SK-N-SH (cell line): ENCODE data around the gene ANKH. TPM values are rescaled to one million over a fixed set of nuclear protein-coding genes. Genes with fewer than 3 reads are reported as not detected.

ENCODE experiments used
- CTCF ChIA-PET: fragments of 300-600, 350-600 bp; formaldehyde crosslinking; extraction: SDS; loops from one replicate; lab custom pipeline; 2021; lab: Yijun Ruan, JAX
- POLR2A ChIA-PET: fragments of 350-600 bp; sonication (Branson Sonifier 250); formaldehyde crosslinking; extraction: SDS; loops from one replicate; lab custom pipeline; 2020; ENCODE audit warnings: antibody characterized with exemption, inconsistent platforms; lab: Yijun Ruan, JAX
- DNase-seq: peaks from one replicate; pipeline ENCODE4 v3.0.0; 2012
- H2AFZ ChIP-seq: fragments of 200-600 bp; sonication (generic); 2 replicates; pipeline ENCODE4 v1.8.1; 2016; ENCODE audit warnings: antibody characterized with exemption, mild to moderate bottlenecking, low read depth
- H3F3A ChIP-seq: fragments of 200-600 bp; sonication (generic); replicated peaks from 2 replicates; pipeline ENCODE3; 2016; ENCODE audit warnings: antibody characterized with exemption, mild to moderate bottlenecking; ENCODE audit not compliant: insufficient read depth
- H3K27ac ChIP-seq, 2 experiments: fragments of 200-500 bp in 1 of 2; fragments of 200-600 bp in 1 of 2; sonication (Bioruptor generic) in 1 of 2; sonication (generic), shearing (Covaris generic) in 1 of 2; 2 replicates each; pipeline versions ENCODE4 v1.5.1 to v1.6.1; 2014 to 2016; ENCODE audit warnings: low read depth in 2 of 2, inconsistent platforms in 1 of 2, low read length in 1 of 2, mild to moderate bottlenecking in 1 of 2, mixed read lengths in 1 of 2
- H3K27me3 ChIP-seq: fragments of 200-600 bp; sonication (generic), shearing (Covaris generic); 2 replicates; pipeline ENCODE4 v1.6.1; 2016; ENCODE audit warnings: mixed run types; ENCODE audit not compliant: insufficient read depth
- H3K36me3 ChIP-seq, 2 experiments: fragments of 200-500 bp in 1 of 2; fragments of 200-600 bp in 1 of 2; sonication (Bioruptor generic) in 1 of 2; sonication (generic) in 1 of 2; replicated peaks in 1 of 2; 2 replicates each; pipeline versions ENCODE3 to v1.5.1; 2014 to 2016; ENCODE audit warnings: low read length in 1 of 2, mild to moderate bottlenecking in 1 of 2; ENCODE audit not compliant: insufficient read depth in 2 of 2, control insufficient read depth in 1 of 2
- H3K4me1 ChIP-seq, 2 experiments: fragments of 200-500 bp in 1 of 2; fragments of 200-600 bp in 1 of 2; sonication (Bioruptor generic) in 1 of 2; sonication (generic), shearing (Covaris generic) in 1 of 2; 2 replicates each; pipeline versions ENCODE4 v1.5.1 to v1.6.1; 2014 to 2016; ENCODE audit warnings: low read depth in 1 of 2, low read length in 1 of 2, mixed run types in 1 of 2; ENCODE audit not compliant: insufficient read depth in 2 of 2, control insufficient read depth in 1 of 2
- H3K4me2 ChIP-seq: fragments of 200-600 bp; sonication (generic), shearing (Covaris generic); 2 replicates; pipeline ENCODE4 v1.6.1; 2017; ENCODE audit warnings: mixed run types
- H3K4me3 ChIP-seq, 2 experiments: fragments of 200-500 bp in 1 of 2; fragments of 200-600 bp in 1 of 2; sonication (Bioruptor generic) in 1 of 2; sonication (generic), shearing (Covaris generic) in 1 of 2; 2 replicates each; pipeline versions ENCODE4 v1.5.1 to v1.8.1; 2014 to 2016; ENCODE audit warnings: low read depth in 2 of 2, inconsistent platforms in 1 of 2, low read length in 1 of 2, mild to moderate bottlenecking in 1 of 2, mixed read lengths in 1 of 2, moderate library complexity in 1 of 2
- H3K79me2 ChIP-seq: fragments of 200-600 bp; sonication (generic); 2 replicates; pipeline ENCODE4 v1.8.1; 2017; ENCODE audit warnings: mild to moderate bottlenecking; ENCODE audit not compliant: insufficient read depth
- H3K9ac ChIP-seq: fragments of 200-600 bp; sonication (generic); 2 replicates; pipeline ENCODE4 v1.6.1; 2017; ENCODE audit warnings: mixed run types
- H3K9me2 ChIP-seq: fragments of 200-600 bp; sonication (generic); 2 replicates; pipeline ENCODE4 v1.6.1; 2017; ENCODE audit warnings: mixed run types
- H3K9me3 ChIP-seq: fragments of 200-600 bp; sonication (generic); 2 replicates; pipeline ENCODE4 v1.6.1; 2017; ENCODE audit warnings: mixed run types, mild to moderate bottlenecking, moderate library complexity
- H4K20me1 ChIP-seq: fragments of 200-600 bp; sonication (generic); 2 replicates; pipeline ENCODE4 v1.6.1; 2017; ENCODE audit warnings: mild to moderate bottlenecking, mixed run types; ENCODE audit not compliant: insufficient read depth
- CTCF ChIP-seq: fragments of 200-600 bp; sonication (generic); IDR thresholded peaks from 2 replicates; pipeline ENCODE4 v1.6.1; 2017; ENCODE audit warnings: antibody characterized with exemption, mild to moderate bottlenecking, moderate library complexity
- ELF1 ChIP-seq: IDR thresholded peaks from 2 replicates; pipeline ENCODE4 v1.4.0; 2012
- EZH2phosphoT487 ChIP-seq: fragments of 200-600 bp; sonication (generic); IDR thresholded peaks from 2 replicates; pipeline ENCODE4 v1.6.1; 2017; ENCODE audit warnings: low read depth, mixed run types, mild to moderate bottlenecking, antibody characterized with exemption, moderate library complexity, borderline replicate concordance
- FOXJ3 ChIP-seq: sonication (generic); formaldehyde crosslinking; IDR thresholded peaks from 2 replicates; pipeline ENCODE4 v1.5.1; 2020; ENCODE audit warnings: mild to moderate bottlenecking, missing genetic modification reagents
- GABPA ChIP-seq: IDR thresholded peaks from 2 replicates; pipeline ENCODE4 v1.4.0; 2012; ENCODE audit warnings: low read depth, mild to moderate bottlenecking
- JUND ChIP-seq: IDR thresholded peaks from 2 replicates; pipeline ENCODE4 v1.4.0; 2012
- MAX ChIP-seq: IDR thresholded peaks from 2 replicates; pipeline ENCODE4 v1.4.0; 2012; ENCODE audit warnings: low read depth
- MEF2A ChIP-seq: IDR thresholded peaks from 2 replicates; pipeline ENCODE4 v1.4.0; 2012; ENCODE audit warnings: low read depth, borderline replicate concordance
- POLR2AphosphoS5 ChIP-seq: IDR thresholded peaks from 2 replicates; pipeline ENCODE4 v1.6.1; 2012; ENCODE audit warnings: low read depth, low read length
- RAD21 ChIP-seq: IDR thresholded peaks from 2 replicates; pipeline ENCODE4 v1.6.1; 2012; ENCODE audit warnings: mild to moderate bottlenecking, low read length
- RCOR1 ChIP-seq: fragments of 150-350 bp; IDR thresholded peaks from 2 replicates; pipeline ENCODE4 v1.6.1; 2017; ENCODE audit warnings: antibody characterized with exemption, low read length
- REST ChIP-seq: IDR thresholded peaks from 2 replicates; pipeline ENCODE4 v1.6.1; 2012; ENCODE audit warnings: mild to moderate bottlenecking, low read depth, low read length, moderate library complexity
- RFX5 ChIP-seq: IDR thresholded peaks from 2 replicates; pipeline ENCODE4 v1.6.1; 2012; ENCODE audit warnings: mild to moderate bottlenecking, improper control_type of control experiment, low read length
- RXRA ChIP-seq: IDR thresholded peaks from 2 replicates; pipeline ENCODE4 v1.4.0; 2012; ENCODE audit warnings: low read depth, mild to moderate bottlenecking, borderline replicate concordance
- SIN3A ChIP-seq: IDR thresholded peaks from 2 replicates; pipeline ENCODE4 v1.6.1; 2012; ENCODE audit warnings: low read depth, mild to moderate bottlenecking, low read length, moderate library complexity, borderline replicate concordance
- TEAD4 ChIP-seq: IDR thresholded peaks from 2 replicates; pipeline ENCODE4 v1.4.0; 2012; ENCODE audit warnings: mild to moderate bottlenecking, borderline replicate concordance; ENCODE audit not compliant: insufficient read depth
- YY1 ChIP-seq: IDR thresholded peaks from 2 replicates; pipeline ENCODE4 v1.4.0; 2012; ENCODE audit warnings: low read depth, mild to moderate bottlenecking
- WGBS: methylation state at CpG from one replicate; pipeline ENCODE4 v1.1.6; 2017; ENCODE audit warnings: low lambda C conversion rate; 5-methylcytosine and 5-hydroxymethylcytosine counted together
- polyA plus RNA-seq, 3 experiments: library from polyadenylated mRNA; depleted of rRNA; stranded (reverse); fragments of >200 nt; gene quantifications; 2 replicates each; pipeline ENCODE4 v1.2.3, GENCODE V29; 2012
- TF ChIP-seq, protein P1 (sequence below): fragments of 150-350 bp; IDR thresholded peaks from 2 replicates; pipeline ENCODE4 v1.6.1; 2017; ENCODE audit warnings: antibody characterized with exemption, low read length, low read depth, borderline replicate concordance
- TF ChIP-seq, protein P2 (sequence below): IDR thresholded peaks from 2 replicates; pipeline ENCODE4 v1.4.0; 2012; ENCODE audit warnings: low read depth, borderline replicate concordance
- TF ChIP-seq, protein P3 (sequence below): IDR thresholded peaks from 2 replicates; pipeline ENCODE4 v1.4.0; 2012; ENCODE audit warnings: low read depth, borderline replicate concordance

ANKH gene
- polyA plus RNA-seq, 1 of the 3 experiments (the other 2 are of a cell fraction), result 22.0 TPM

- TF ChIP-seq TEAD4, result no peak
- TF ChIP-seq RFX5, result no peak
- TF ChIP-seq GABPA, result no peak
- TF ChIP-seq EZH2phosphoT487, result no peak
- no peak for TF ChIP-seq YY1
- no peak for TF ChIP-seq JUND
- no peak for TF ChIP-seq RXRA
- no peak for TF ChIP-seq POLR2AphosphoS5
Observed at GRCh38 chr5:14730466-14730865, 141.1 kb downstream of the ANKH start (continued).

DNA sequence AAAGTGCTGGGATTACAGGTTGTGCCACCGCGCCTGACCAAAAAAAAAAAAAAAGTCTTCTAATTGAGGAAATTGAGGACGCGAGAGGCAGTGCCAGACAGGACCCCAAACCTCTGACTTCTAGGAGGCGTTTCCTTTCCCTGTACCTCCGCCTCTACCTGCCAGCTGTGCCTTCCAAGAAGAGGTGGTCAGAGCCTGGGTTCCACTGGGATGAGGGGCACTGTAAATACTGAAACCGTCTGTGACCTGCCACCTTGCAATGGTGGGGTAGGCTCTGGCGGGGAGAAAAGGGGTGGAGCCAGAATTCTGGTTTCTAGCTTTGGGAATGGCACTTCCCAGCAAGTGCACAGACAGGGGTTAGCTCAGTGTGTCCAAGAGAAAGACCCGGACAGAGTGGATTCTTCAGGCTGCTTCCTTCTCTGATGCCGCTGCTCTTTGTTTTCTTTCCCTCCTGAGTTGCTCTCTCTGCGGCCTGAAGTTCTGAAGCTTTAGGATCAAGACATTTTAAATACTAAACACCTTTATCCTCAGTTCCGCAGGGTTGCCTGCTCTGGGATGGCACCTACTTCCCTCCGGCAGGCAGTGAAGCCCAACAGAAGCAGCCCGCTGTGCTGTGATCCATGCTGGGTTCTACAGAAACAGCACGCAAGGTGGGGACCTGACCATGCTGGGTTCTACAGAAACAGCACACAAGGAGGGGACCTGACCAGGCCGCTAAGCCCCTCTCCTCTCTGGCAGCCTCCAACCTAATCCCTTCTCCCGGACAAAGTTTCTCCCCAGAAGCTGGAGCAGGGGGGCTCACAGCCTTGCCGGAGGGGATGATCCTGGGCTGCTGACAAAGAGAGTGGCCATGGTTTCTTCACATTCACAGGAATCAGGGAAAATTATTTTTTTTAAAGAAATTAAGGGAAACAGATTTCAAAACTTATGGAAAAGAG lies 141.9 kb downstream of the ANKH start:
- CTCF ChIA-PET, result interaction anchor here (0.5 to 7.0 kb wide), 5 partner anchors 8 to 368 kb away, joined by 3 to 203 read pairs (median 3); no protein-coding TSS in a partner anchor
- H2AFZ ChIP-seq, result no peak overlapping the region
- 0 out of 4 replicates have a peak, but pooled peaks cover 0 to 7% of the 10 kb centered on the region in 2 experiments for H3K4me1 ChIP-seq
- POLR2A ChIA-PET, result no interaction called here
- no peak for DNase-seq
- no peak overlapping the region for H3K4me3 ChIP-seq
- H3K79me2 ChIP-seq, result no peaks in the 10 kb centered on the region
- no peaks in the 10 kb centered on the region for H3K9me2 ChIP-seq
- H3K9ac ChIP-seq, result no peak overlapping the region
- WGBS, result 88% methylated on average over 16 of the region's 18 CpGs
- no peak overlapping the region for H3K4me2 ChIP-seq
- no peak overlapping the region for H3K27ac ChIP-seq
- H3F3A ChIP-seq, result no peaks in the 10 kb centered on the region
- H3K9me3 ChIP-seq, result no peaks in the 10 kb centered on the region
- peaks cover 0 to 7% of the 10 kb centered on the region in 2 experiments for H3K36me3 ChIP-seq
- no peaks in the 10 kb centered on the region for H3K27me3 ChIP-seq
- TF ChIP-seq MAX, result no peak
- TF ChIP-seq, protein P1, sequence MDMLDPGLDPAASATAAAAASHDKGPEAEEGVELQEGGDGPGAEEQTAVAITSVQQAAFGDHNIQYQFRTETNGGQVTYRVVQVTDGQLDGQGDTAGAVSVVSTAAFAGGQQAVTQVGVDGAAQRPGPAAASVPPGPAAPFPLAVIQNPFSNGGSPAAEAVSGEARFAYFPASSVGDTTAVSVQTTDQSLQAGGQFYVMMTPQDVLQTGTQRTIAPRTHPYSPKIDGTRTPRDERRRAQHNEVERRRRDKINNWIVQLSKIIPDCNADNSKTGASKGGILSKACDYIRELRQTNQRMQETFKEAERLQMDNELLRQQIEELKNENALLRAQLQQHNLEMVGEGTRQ, result no peak
- no peak for TF ChIP-seq FOXJ3
- TF ChIP-seq REST, result no peak
- no peak for TF ChIP-seq RCOR1
- TF ChIP-seq, protein P2, sequence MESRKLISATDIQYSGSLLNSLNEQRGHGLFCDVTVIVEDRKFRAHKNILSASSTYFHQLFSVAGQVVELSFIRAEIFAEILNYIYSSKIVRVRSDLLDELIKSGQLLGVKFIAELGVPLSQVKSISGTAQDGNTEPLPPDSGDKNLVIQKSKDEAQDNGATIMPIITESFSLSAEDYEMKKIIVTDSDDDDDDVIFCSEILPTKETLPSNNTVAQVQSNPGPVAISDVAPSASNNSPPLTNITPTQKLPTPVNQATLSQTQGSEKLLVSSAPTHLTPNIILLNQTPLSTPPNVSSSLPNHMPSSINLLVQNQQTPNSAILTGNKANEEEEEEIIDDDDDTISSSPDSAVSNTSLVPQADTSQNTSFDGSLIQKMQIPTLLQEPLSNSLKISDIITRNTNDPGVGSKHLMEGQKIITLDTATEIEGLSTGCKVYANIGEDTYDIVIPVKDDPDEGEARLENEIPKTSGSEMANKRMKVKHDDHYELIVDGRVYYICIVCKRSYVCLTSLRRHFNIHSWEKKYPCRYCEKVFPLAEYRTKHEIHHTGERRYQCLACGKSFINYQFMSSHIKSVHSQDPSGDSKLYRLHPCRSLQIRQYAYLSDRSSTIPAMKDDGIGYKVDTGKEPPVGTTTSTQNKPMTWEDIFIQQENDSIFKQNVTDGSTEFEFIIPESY, result no peak
- TF ChIP-seq YY1, result no peak
- TF ChIP-seq POLR2AphosphoS5, result no peak
- TF ChIP-seq MEF2A, result no peak
- TF ChIP-seq SIN3A, result no peak
- TF ChIP-seq GABPA, result no peak
- TF ChIP-seq RAD21, result no peak
- no peak for TF ChIP-seq RXRA
- TF ChIP-seq, protein P3, sequence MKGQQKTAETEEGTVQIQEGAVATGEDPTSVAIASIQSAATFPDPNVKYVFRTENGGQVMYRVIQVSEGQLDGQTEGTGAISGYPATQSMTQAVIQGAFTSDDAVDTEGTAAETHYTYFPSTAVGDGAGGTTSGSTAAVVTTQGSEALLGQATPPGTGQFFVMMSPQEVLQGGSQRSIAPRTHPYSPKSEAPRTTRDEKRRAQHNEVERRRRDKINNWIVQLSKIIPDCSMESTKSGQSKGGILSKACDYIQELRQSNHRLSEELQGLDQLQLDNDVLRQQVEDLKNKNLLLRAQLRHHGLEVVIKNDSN, result no peak
- no peak for TF ChIP-seq ELF1
- TF ChIP-seq CTCF, result no peak
- no peaks in the 10 kb centered on the region for H4K20me1 ChIP-seq
